ENCODE measurements around the gene HOXA5. TPM values are rescaled to one million over a fixed set of nuclear protein-coding genes. Genes with fewer than 3 reads are reported as not detected.

HOXA5 gene
- total and polyA plus RNA-seq, 2 of the 8 experiments (the other 6 are each of a cell fraction or from before 2014, with no cell fraction given) = not detected

- TF ChIP-seq SUZ12 (IDR thresholded peaks at IDR 0.05; ENCODE audit: low read length) = peak; percentile 84
- TF ChIP-seq CBX5 (IDR thresholded peaks at IDR 0.05; ENCODE audit: low read depth, low read length) = no peak
- no peak for TF ChIP-seq SAP30 (IDR thresholded peaks at IDR 0.05; ENCODE audit: insufficient read depth, insufficient replicate concordance, low read length)
These were observed 34.4 kb upstream of the HOXA5 start (continued) for GRCh38 chr7:27177795-27178320.
